ENCODE measurements around the gene WASF2.

DNA sequence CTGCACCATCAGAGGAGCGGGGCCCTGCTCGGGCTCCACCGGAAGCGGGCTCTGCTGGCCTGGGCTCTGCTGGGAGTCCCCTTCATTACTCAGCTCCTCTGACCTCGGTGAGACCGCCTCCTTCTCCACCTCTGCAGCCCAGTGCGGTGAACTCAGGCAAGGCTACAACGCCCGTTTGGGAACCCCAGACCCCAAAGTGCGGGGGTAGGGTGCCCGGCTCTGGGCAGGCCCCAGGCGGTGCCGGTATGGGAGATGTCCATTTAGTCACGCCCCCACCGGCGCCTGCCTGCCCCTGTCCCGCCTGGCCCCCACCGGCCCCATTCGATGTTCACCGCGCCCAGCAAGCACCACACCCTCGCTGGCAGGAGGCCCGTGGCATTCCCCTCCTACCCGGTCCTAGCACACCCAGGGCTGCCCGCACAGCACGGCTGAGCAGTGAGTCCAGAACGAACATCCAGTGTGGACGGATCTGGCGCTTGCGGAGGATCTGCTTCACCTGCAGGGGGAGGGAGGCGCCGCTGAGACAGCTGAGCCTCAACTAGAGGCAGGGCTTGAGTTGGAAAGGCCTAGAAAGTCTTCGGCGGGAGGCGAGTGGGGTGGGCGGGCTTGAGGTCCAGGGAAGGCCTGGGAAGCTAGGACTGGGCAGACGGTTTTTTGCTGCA is 133.2 kb downstream of the WASF2 start:
- TF ChIP-seq GATA2 (IDR thresholded peaks at IDR 0.05; ENCODE audit: low read depth, low read length) (no peak), GATA3 (IDR thresholded peaks at IDR 0.05; ENCODE audit: low read depth, low read length) (no peak)
